WTC11 (cell line): ENCODE results near the gene CD3E.

Experiments
- AFF4 ChIP-seq: sonication (generic); formaldehyde crosslinking; IDR thresholded peaks from 2 replicates; pipeline ENCODE4 v1.8.1; 2023; ENCODE audit warnings: mild to moderate bottlenecking, missing genetic modification reagents, borderline replicate concordance
- CBFB ChIP-seq: sonication (generic); formaldehyde crosslinking; IDR thresholded peaks from 2 replicates; pipeline ENCODE4 v1.8.1; 2022; ENCODE audit warnings: mild to moderate bottlenecking, low read depth, missing genetic modification reagents
- CTCF ChIP-seq: fragments of 200-600 bp; IDR thresholded peaks from 2 replicates; pipeline ENCODE4 v1.8.0; 2022; ENCODE audit warnings: antibody characterized with exemption
- HMGXB4 ChIP-seq: sonication (generic); formaldehyde crosslinking; IDR thresholded peaks from 2 replicates; pipeline ENCODE4 v1.8.1; 2023; ENCODE audit warnings: mild to moderate bottlenecking, moderate library complexity, missing genetic modification reagents
- MAX ChIP-seq: sonication (generic); formaldehyde crosslinking; IDR thresholded peaks from 2 replicates; pipeline ENCODE4 v1.8.0; 2022; ENCODE audit warnings: mild to moderate bottlenecking, missing genetic modification reagents
- NR2C2 ChIP-seq: sonication (generic); formaldehyde crosslinking; IDR thresholded peaks from 2 replicates; pipeline ENCODE4 v1.8.0; 2022; ENCODE audit warnings: mild to moderate bottlenecking, missing genetic modification reagents
- SP1 ChIP-seq: sonication (generic); formaldehyde crosslinking; conservative IDR thresholded peaks from 2 replicates; pipeline ENCODE4 v1.8.1; 2022; ENCODE audit warnings: missing genetic modification reagents
- ZNF232 ChIP-seq: sonication (generic); formaldehyde crosslinking; IDR thresholded peaks from 2 replicates; pipeline ENCODE4 v1.8.0; 2022; ENCODE audit warnings: mild to moderate bottlenecking, missing genetic modification reagents
- ZNF263 ChIP-seq: sonication (generic); formaldehyde crosslinking; IDR thresholded peaks from 2 replicates; pipeline ENCODE4 v1.8.1; 2022; ENCODE audit warnings: low read depth, mild to moderate bottlenecking, moderate library complexity, missing genetic modification reagents
- ZNF532 ChIP-seq: fragments of 250-450 bp; sonication (Bioruptor Pico); IDR thresholded peaks from 2 replicates; pipeline ENCODE4 v1.9.0; 2021; ENCODE audit warnings: mild to moderate bottlenecking, borderline replicate concordance

- TF ChIP-seq ZNF232 (no peak), CTCF (no peak), HMGXB4 (no peak), NR2C2 (CRISPR knock-in tag) (no peak), ZNF532 (no peak), MAX (CRISPR knock-in tag) (no peak), CBFB (CRISPR knock-in tag) (no peak), AFF4 (CRISPR knock-in tag) (no peak), SP1 (CRISPR knock-in tag) (no peak), ZNF263 (CRISPR knock-in tag) (no peak)
Observed at GRCh38 chr11:118318581-118319336, 14.2 kb downstream of the CD3E start.
